Activated T-cell treated with anti-CD3 and anti-CD28 coated beads for 48 hours (primary cell): ENCODE data around the gene DACT3.
A peak's percentile ranks its signal among the peaks of the same experiment; 100 is the strongest.
"Not testable (repeated sequence)": the region's sequence is repeated elsewhere in the genome, so short reads cannot be mapped to it uniquely, and the experiment has no call there.

Experiments used
- DNase-seq: peaks from one replicate; pipeline ENCODE4 v3.0.0-alpha.2; 2020; ENCODE audit warnings: low read depth

The DACT3 gene

DNA sequence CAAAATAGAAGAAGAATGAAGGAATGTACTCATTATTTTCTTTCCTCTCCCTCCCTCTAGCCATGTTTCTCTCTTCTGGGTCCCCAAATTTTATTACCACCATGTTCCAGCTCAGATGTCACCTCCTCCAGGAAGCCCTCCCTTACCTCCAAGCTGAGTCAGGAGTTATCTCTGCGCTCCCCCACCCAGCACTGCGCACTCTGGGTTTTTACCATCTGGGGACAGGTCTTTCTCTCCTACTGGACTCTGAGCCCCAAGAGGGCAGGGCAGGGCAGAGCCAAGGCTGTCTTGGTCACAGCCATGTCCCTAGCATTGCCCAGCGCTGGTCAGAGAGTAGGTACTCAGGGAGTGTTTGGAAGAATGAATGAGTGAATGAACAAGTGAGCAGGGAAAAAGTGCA, 27.9 kb downstream of the DACT3 start:
- DNase-seq: no peak

DNA sequence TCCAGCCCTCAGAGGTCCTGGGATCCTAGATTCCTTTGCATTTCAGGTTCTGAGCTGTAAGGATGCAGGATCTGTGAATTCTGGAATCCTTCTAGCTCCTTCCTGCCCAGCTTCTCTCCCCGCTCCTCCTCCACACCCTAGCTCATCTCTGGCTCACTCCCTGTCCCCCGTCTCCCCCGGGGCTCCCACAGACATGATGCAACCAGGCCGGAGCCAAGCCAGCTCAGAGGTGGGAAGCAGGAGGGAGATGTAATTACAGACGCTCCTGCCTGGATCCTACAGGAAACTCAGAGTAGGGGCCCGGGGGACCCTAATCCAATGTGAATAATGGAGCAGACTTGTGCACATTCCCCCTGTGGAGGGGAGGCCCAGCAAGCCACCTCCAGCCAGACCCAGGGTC, 29.5 kb downstream of the DACT3 start:
- DNase-seq: no peak

DNA sequence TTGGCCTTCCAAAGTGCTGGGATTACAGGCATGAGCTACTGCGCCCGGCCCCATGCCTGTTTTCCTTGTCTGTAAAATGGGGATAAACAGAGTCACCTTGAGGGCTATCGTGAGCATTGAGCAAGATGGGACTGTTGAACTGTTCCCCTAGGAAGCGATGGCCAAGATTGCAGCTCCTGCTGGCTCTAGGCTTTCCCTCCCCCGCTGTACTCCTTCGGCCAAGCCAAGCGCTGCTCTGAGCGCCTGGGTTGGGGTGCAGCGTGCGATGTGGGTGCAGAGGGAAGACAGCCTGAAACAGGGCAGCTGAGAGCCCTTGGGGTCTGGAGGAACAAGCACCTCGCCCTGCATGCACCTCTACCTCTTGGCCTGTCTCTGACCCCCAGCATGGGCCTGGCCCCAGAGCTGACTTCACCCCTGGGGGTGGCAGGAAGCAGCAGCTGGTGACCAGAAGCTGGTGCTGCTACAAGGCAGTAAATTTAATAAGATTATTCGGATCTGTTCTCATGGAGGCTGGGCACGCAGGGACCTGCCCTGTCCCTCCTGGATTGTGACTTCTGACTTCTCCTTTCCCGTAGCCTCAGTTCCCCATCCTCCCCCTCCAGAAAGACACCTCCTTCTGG, 30.3 kb downstream of the DACT3 start:
- no peak for DNase-seq

DNA sequence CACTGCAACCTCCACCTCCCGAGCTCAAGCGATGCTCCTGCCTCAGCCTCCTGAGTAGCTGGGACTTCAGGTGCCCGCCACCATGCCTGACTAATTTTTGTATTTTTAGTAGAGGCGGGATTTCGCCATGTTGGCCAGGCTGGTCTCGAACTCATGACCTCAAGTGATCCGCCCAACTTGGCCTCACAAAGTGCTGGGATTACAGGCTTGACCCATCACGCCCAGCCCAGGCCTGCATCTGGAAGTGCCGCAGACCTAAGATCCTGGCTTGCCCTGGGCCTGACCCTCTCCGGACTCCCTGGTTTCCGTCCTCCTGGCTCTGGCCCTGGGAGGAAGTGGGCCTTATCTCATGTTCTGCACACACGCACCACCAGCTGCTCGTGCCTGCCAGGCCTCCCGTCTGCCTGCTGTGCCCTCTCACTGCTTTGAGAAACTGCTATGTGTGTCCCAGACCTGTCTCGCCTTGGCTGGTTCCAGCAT, 31.4 kb downstream of the DACT3 start:
- DNase-seq: no peak

DNA sequence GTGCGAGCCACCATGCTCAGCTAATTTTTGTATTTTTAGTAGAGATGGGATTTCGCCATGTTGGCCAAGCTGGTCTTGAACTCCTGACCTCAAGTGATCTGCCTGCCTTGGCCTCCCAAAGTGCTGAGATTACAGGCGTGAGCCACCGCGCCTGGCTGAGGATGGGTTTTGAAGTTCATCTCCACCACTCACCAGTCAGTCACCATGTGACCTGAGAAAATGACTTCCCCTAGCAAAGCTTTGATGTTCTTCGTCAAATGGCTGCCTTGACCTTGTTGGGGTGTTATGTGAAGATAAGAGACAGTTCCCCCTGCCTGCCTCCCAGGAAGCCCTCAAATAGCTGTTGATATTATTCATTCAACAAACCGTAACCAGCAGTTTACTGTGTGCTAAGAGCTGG, 32.0 kb downstream of the DACT3 start:
- not testable (repeated sequence) for DNase-seq

DNA sequence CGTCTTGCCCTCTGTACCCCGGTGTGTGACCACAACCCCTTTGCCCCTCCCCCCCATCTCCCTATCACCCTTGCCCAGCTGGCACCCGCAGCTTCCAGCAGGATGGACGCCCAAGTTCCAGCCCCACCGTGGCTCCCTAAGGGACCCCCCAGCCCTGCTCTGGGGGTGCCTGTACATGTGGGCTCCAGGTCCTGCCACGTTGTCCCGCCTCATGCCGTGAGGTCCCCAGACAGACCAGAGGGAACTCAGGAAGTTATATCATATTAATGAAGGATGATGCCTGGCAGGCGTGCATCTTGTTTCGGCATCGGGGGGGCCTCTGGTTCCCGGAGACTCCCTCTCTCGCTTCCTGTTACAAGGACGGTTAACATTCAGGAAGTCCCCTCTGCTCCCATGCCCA, 34.5 kb downstream of the DACT3 start:
- no peak for DNase-seq

DNA sequence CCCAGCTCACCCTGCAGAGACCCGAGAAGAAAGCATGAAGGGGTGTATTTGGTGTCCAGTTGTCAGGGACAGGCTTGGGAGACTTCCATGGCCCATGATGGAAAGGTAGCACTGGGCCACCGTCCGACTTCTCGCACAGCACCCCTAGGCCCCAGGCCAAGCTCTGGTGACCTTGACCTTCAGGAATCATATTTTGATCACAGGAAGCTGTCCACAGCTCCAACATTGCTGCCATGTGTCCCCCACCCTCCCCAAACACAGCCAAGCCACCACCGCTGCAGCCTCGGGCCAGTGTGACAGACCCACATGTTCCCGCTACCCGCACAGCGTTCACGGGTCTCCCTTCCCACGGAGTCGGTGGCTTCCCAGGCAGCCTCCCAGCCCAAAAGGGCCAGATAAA, 35.3 kb downstream of the DACT3 start:
- DNase-seq: no peak

DNA sequence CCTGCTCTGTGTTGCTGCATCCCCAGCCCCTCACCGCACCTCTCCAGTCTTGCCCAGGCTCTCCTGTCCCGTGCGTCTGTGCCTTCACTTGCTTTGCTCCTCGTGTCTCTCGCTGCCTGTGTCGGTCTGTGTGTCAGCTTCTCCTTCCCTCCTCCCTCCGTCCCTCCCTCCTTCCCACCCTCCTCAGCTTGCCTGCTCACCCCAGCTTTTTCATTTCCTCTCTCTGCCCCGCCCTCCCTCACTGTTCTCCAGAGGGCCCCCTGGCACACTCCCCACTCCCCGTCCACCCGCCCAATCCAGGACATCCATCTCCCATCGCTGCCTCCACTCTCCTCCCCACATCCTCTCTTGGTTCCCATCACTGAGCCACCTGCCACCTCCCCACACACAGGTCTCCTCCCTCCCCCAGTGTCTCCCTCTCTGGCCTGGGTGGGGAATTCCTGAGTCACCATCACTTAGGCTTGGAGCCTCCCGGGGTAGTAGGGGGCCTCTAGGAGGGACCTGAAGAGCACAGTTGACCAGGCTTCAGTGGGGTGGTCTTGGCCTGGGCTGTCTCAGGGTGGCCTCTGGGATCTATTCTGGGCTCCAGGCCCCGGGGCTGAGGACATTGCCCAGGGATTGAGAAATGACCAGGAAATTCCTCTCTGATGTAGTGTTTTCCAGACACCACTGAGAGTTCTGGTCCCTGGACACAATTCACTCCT, 35.9 kb downstream of the DACT3 start, which contains the start of gene PTGIR:
Gene PTGIR, minus strand, starts transcription at position 132 of the 704 bp plus-strand sequence. CDS start 864 bp downstream, outside the sequence.
- DNase-seq: no peak

DNA sequence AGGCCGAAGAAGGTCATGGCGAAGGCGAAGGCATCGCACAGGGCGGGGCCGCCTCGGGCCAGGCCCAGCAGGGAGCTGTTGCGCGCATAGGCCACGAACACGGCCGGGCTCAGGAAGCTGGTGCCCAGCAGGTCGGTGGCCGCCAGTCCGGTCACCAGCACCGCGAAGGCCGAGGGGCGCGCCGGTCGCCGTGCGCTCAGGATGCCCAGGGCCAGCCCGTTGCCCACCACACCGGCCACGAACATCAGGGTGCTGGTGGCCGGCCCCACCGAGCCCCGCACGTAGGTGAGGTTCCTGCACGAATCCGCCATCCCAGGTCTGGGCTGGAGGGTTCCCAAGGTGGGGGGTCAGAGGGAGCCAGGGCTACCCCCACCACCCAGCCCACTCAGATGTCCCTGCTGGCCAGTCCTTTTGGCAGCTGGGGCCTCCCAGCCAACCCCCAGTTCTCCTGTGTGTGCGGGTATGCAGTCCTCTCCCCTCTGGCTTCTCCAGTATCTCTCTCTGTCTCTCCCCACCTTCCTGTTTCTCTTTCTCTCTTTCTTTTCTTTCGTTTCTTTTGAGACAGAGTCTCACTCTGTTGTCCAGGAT, 37.0 kb downstream of the DACT3 start:
- no peak for DNase-seq

DNA sequence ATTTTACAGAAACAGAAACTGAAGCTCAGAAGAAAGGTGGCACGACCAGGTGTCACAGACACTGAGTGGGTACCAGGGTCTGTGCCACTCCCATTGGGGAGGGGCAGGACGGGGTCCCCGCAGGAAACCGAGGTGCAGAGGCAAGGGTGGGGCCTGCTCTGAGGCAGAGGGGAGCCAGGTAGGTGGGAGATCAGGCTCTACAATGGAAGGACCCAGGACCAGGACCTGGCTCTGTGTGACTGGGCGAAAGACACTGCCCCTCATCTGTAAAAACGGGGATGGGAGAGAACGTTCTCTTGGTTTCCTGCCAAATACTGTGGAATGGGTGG, 38.9 kb downstream of the DACT3 start:
- DNase-seq: no peak

DNA sequence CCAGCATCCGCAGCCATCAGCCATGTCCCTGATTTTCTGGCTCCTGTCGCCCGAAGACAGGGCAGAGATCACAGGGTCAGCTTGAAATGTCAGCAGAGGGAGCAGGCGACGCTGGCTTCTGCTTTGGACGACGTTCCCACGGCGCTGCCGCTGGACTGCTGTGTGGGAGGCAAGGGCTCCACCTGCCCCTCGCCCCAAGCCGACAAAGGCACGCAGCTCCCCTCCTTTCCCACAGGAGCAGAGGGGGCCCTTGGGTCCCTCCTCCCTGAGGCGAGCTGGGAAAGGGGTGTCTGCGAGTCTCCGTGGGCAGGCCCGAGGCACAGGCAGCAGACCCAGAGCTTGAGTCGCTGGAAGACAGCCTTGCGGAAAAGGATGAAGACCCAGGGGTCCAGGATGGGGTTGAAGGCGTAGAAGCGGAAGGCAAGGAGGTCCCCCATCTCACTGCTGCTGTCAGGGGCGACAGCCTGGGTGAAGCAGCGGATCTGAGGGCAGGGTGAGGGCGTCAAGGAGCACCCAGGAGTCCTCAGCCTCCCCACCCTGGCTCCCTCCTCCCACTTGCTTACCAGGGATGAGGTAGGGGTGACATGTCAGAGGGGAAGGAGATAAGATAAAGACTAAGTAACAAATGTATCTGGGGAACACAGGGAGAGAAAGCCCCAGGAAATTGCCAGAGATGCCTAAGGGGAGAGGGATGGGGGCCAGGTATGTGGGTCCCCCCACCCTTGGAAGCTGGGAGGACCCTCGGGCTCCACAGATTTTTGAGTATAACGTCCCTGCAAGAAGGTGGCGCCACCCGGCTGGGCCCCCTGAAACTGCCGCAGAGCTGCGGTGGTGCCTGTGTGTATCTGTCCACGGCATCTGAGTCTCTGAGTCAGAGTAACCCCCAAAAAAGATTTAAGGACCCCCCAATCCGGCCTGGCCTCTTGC, 39.5 kb downstream of the DACT3 start:
- DNase-seq: no peak

DNA sequence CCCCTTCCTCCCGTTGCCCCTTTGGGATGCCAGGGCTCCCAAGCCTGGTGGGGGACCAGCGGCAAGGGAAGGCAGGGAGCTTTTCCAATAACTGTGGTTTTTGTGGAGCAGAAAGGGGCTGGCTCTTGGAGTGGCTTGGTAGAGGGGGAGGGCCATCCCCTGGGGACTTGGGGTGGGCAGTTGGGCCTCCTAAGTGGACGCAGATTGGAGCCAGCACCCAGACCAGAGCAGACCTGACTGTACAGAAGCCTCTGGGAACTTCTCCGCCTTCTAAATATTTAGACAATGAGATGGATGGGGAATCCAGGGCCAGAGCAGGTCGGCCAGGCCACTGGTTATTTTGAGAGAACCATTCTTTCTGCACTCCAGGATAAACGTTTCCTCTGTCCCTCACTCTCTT, 40.3 kb downstream of the DACT3 start:
- DNase-seq: no peak

DNA sequence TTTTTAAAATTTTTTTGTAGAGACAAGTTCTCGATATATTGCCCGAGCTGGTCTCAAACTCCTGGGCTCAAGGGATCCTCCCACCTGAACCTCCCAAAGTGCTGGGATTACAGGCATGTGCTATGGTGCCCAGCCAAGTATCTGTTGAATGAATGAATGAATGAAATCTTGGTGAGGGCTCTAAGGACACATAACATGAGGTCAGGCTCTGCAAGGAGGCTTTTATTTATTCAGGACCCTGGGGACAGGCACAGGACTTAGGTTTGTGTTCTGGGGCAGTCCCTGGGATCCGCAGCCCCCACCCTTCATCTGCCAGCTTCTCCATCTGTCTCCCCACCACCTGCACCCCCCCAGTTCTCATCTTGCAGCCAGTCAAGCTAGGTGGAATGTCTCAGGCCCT, 40.7 kb downstream of the DACT3 start:
- no peak for DNase-seq

DNA sequence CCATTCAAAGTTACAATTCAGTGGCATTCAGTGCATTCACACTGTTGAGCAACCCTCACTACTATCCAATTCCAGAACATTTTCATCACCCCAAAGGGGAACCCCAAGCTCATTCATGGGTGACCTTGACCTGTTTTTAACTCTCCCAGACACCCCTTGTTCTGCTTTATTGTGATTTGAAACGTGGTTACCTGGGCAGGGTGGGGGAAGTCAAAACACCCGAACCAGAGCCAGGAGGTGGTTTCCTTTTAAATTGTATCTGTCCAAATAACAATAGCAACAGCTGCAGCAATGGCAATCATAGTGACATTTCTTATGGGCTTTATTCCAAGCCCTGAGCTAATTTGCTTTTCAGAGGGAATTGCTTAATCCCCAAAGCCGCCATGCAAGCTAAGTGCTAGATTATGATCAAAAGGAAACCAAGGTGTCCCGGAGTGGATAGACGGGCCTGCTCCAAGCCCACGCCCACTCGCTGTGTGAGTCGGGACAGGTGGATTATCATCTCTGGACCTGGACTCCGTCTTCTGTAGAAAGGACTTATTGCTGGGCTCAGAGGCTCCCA, 42.2 kb downstream of the DACT3 start:
- DNase-seq: no peak

DNA sequence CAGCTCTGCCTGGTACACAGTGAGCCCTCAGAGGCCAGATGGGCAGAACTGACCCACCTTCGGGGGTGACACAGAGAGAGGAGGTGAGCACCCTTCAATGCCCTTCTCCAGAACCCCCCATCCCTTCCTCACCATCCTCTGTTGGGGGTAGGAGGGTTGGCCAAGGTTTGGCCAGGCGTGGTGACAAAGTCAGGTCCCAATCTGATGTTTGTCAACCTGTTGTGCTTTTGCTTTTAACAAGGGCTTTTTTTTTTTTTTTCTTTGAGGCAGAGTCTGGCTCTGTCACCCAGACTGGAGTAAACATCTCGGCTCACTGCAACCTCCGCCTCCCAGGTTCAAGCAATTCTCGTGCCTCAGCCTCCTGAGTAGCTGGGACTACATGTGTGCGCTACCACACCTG, 43.4 kb downstream of the DACT3 start:
- DNase-seq: no peak

DNA sequence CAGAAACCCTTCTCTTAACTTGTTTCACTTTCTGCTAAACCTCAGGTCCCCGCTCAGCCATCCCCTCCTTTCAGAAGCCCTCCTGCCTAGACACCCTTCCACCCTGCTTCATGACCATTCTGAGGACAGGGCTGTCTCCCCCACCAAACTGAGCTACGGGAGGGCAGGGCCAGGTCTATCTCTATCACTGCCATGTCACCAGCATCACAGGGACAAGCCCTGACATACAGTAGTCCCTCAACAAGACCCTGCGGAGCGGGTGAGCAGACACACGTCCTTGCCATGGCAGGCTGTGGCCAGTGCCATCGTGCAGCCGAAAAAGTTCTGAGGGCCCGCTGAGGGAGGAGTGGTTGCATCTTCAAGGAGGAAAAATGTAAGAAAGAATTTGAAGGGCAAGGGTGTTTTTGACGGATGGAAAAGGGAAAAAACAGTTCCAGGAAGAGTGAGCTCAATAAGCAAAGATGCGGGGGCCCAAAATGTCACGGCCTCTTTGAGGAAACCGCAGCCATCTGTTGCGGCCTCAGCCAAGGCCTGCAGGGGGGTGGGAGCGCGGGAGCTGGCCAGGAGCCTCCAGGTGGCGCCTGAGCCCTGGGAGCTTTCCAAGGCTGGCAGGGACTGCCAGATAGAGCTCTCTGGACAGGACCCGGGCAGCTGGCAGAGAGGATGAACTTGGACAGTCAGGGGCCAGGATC, 44.2 kb downstream of the DACT3 start:
- DNase-seq: peak; percentile 66

DNA sequence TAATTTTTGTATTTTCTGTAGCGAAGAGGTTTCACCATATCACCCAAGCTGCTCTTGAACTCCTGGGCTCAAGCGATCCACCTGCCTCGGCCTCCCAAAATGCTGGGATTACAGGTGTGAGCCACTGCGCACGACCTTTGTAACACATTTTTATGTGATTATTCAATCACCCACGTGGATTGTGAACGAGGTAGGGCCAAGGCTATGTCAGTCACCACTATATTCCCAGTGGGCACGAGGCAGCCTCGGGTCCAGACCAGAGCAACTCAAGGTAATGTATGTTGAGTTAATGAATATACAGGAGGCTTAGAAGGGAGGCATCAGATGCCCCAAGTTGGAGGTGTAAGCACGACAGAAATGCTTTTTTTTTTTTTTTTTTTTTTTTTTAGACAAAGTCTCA, 45.0 kb downstream of the DACT3 start:
- DNase-seq: no peak

DNA sequence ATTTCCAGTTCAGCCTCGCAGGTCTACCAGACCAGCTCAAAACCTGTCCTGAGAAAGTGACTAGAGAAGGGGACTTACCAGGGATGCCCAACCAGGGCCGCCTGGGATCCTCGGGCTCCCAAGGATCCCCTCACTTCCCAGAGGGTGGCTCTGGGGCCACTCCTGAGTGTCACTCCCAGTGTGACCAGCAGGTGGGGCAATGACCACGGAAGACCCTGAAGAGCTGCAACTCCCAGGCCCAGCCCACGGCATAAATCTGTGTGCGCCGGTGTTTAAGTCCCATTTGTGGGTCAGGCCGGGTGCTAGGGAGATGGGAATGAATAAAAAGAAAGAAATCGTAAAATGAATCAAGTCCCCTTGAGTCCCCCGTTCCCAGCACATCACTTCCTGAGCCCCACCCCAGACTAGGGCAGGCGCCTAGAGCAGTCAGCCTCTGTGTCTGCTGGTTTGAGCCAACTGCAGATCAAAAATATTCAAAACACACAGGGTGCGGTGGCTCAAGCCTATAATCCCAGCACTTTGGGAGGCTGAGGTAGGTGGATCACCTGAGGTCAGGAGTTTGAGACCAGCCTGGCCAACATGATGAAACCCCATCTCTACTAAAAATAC, 46.8 kb downstream of the DACT3 start:
- peak; percentile 76 for DNase-seq

DNA sequence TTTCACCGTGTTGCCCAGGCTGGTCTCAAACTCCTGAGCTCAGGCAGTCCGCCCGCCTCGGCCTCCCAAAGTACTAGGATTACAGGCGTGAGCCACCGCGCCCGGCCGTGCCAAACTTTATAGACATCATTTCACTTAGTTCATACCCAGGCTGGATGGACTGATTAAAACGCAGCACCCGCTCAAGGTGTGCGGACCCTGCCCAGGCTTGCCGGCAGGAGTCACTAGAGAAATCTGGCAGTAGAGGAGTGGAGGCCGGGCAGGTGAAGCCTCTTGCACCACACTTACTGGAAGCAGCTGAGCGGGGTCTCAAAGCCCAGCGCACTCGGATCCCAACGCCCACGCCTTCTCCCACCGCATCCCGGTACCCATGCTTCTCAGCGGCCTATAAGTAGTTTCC, 47.5 kb downstream of the DACT3 start:
- no peak for DNase-seq

DNA sequence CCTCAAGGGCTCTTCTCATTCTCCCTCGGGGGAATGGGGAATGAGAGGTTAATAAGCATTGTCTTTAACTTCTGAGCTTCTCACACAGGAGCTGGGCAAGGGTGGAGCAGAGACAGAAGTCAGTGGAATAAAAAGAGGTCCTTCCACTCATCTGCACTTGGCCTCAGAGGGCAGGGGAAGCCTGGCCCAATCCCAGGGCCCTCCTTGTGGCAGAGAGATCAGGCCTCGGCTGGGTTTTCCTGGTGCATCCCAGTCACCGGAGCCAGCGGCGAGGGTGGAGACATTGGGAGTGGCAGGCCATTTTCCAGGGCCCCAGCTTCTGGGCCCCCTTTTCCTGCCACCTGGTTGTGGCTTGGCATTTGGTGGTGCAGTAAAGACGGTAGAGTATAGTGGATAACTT, 49.2 kb downstream of the DACT3 start:
- DNase-seq: no peak
